Esophagus (tissue), 2 donors: ENCODE data around the gene DNAJC21. TPM values are rescaled to one million over a fixed set of nuclear protein-coding genes. Genes with fewer than 3 reads are reported as not detected.
A peak's percentile ranks its signal among the peaks of the same experiment; 100 is the strongest.

Experiments used
- H3K27ac ChIP-seq, 2 donors: one replicate each; pipeline ENCODE4 v1.5.1; 2013; ENCODE audit warnings: low read depth in 2 of 2, mild to moderate bottlenecking in 2 of 2, inconsistent platforms in 1 of 2, low read length in 1 of 2, moderate library complexity in 1 of 2
- H3K27me3 ChIP-seq, 2 donors: one replicate each; pipeline ENCODE4 v1.6.1; 2013; ENCODE audit warnings: low read length in 2 of 2, control low read depth in 1 of 2, mild to moderate bottlenecking in 1 of 2; ENCODE audit not compliant: insufficient read depth in 2 of 2, control insufficient read depth in 1 of 2
- H3K36me3 ChIP-seq, 2 donors: one replicate each; pipeline ENCODE4 v1.6.1; 2013; ENCODE audit warnings: low read length in 1 of 2; ENCODE audit not compliant: control insufficient read depth in 2 of 2, insufficient read depth in 2 of 2
- H3K4me1 ChIP-seq, 2 donors: one replicate each; pipeline ENCODE4 v1.6.1; 2013; ENCODE audit warnings: low read length in 1 of 2; ENCODE audit not compliant: control insufficient read depth in 2 of 2, insufficient read depth in 2 of 2
- H3K4me3 ChIP-seq, 2 donors: one replicate each; pipeline ENCODE4 v1.5.1; 2013; ENCODE audit warnings: low read length in 2 of 2, mild to moderate bottlenecking in 2 of 2, low read depth in 1 of 2, moderate library complexity in 1 of 2
- H3K9me3 ChIP-seq, 2 donors: one replicate each; pipeline ENCODE4 v1.6.1; 2013; ENCODE audit warnings: mild to moderate bottlenecking in 2 of 2, low read depth in 1 of 2, low read length in 1 of 2, moderate library complexity in 1 of 2; ENCODE audit not compliant: control insufficient read depth in 2 of 2, insufficient read depth in 1 of 2
- WGBS, 2 donors: extraction: QIAGEN DNeasy Blood & Tissue Kit; methylation state at CpG; one replicate each; pipeline ENCODE4 v1.1.7; 2013; 5-methylcytosine and 5-hydroxymethylcytosine counted together
- polyA plus RNA-seq, 2 donors: library from polyadenylated mRNA; stranded (reverse); fragments of 200-250 nt; gene quantifications; one replicate each; pipeline ENCODE4 v1.2.3, GENCODE V29; 2013
- donor health status: healthy with polysubstance abuse.
- donor health status: Bipolar disorder and iron deficiency.

DNAJC21 gene
- polyA plus RNA-seq, 2 donors = 24.5 to 24.6 TPM

GRCh38 chr5:34898258-34898895 lies 31.0 kb upstream of the DNAJC21 start:
- Histone ChIP-seq H3K4me3 (no peak overlapping the region), H3K36me3 (no peaks in the 10 kb centered on the region), H3K27me3 (no peaks in the 10 kb centered on the region), H3K4me1 (no peaks in the 10 kb centered on the region), H3K27ac (no peak overlapping the region), H3K9me3 (no peaks in the 10 kb centered on the region)
- 1 to 3% methylated on average over 3 of the region's 3 CpGs for WGBS, 2 donors

GRCh38 chr5:34899066-34899465 lies 30.3 kb upstream of the DNAJC21 start:
- Histone ChIP-seq H3K36me3 (no peaks in the 10 kb centered on the region), H3K4me3 (no peak overlapping the region), H3K9me3 (no peaks in the 10 kb centered on the region), H3K4me1 (no peaks in the 10 kb centered on the region), H3K27ac (no peak overlapping the region), H3K27me3 (no peaks in the 10 kb centered on the region)
- WGBS, 2 donors = 82 to 88% methylated on average over 2 of the region's 2 CpGs

DNA sequence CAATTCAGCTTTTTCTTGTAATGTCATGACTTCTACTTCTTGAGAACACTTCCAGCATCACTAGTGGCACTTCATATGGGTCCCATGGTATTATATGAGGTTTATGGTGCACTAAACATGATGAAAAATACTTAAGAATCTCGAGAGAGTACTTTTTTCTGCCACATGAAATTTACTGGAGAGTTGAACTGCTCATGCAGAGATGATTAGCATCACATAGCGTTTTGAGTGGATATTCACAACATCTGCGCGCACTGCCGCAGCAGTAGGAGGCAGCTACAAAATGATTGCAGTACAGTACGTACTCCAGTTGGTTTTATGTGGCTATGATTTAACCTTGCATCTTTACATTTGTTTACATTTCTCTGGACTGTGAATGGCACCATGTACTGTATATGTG lies 28.7 kb upstream of the DNAJC21 start:
- WGBS, 2 donors = 92 to 94% methylated on average over 6 of the region's 6 CpGs
- no peak overlapping the region for H3K27ac ChIP-seq
- no peaks in the 10 kb centered on the region for H3K36me3 ChIP-seq
- H3K9me3 ChIP-seq = no peaks in the 10 kb centered on the region
- H3K27me3 ChIP-seq = no peaks in the 10 kb centered on the region
- H3K4me3 ChIP-seq = no peak overlapping the region
- H3K4me1 ChIP-seq = no peaks in the 10 kb centered on the region

DNA sequence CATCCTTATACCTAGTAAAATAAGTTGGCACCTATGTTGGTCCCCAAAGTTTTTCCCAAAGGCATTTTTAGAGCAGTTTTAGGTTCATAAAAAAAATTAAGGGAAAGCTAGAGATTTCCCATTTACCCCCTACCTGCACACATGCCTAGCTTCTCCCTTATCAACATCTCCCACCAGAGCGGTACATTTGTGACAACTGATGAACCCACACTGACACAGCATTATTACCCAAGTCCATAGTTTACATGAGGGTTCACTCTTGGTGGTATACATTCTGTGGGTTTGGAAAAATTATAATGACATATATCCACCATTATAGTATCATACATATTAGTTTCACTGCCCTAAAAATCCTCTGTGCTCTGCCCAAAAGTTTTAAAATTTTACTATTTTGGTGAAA lies 26.1 kb upstream of the DNAJC21 start:
- no peaks in the 10 kb centered on the region for H3K9me3 ChIP-seq
- H3K4me1 ChIP-seq = no peaks in the 10 kb centered on the region
- H3K36me3 ChIP-seq = no peaks in the 10 kb centered on the region
- H3K27me3 ChIP-seq = no peaks in the 10 kb centered on the region
- WGBS, 2 donors = 91 to 96% methylated on average over 1 of the region's 1 CpG
- H3K4me3 ChIP-seq = no peak overlapping the region
- no peak overlapping the region for H3K27ac ChIP-seq

DNA sequence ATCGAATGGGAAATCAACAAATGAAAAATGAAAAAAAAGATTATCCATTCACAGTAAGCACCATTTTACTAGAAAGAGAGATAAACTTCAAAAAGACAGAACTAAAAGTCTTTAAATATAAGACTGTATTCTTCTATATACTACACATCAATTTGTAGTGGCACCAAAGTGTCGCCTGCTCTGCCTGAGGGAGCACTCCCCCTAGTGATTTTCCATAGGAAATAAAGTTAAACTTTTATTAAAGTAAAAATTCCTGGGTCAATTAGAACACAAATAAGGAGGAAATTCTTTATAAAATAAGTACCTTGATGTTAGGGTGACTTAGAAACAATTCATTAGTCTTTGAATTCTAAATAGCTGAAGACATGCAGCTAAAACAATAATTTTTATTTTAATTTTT lies 23.8 kb upstream of the DNAJC21 start:
- no peaks in the 10 kb centered on the region for H3K27me3 ChIP-seq
- H3K9me3 ChIP-seq = no peaks in the 10 kb centered on the region
- 75 to 82% methylated on average over 2 of the region's 2 CpGs for WGBS, 2 donors
- no peak overlapping the region for H3K4me3 ChIP-seq
- H3K27ac ChIP-seq = no peak overlapping the region
- no peaks in the 10 kb centered on the region for H3K4me1 ChIP-seq
- no peaks in the 10 kb centered on the region for H3K36me3 ChIP-seq

DNA sequence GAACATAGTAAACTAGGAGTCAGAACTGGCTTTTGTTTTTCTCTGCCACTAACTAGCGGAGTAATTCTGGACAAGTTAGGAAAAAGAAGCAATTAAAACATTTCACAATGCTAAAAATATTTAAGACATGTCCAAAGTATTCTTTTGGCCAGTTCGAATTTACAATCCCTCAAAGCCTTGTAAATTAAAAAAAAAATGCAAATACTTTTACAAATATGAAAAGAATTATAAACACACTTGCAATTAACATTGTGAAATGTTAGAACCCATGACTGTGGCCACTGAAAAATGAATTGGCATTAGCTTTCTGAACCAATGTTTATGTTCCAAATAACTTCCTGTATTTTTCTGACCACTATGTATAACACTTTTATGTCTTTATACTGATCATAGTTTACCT lies 16.3 kb upstream of the DNAJC21 start:
- Histone ChIP-seq H3K4me3 (no peak overlapping the region), H3K27ac (no peak overlapping the region), H3K4me1 (peaks cover 0 to 2% of the 10 kb centered on the region in 2 donors), H3K27me3 (no peaks in the 10 kb centered on the region), H3K36me3 (no peaks in the 10 kb centered on the region), H3K9me3 (no peaks in the 10 kb centered on the region)
- 63 to 67% methylated on average over 2 of the region's 2 CpGs for WGBS, 2 donors

DNA sequence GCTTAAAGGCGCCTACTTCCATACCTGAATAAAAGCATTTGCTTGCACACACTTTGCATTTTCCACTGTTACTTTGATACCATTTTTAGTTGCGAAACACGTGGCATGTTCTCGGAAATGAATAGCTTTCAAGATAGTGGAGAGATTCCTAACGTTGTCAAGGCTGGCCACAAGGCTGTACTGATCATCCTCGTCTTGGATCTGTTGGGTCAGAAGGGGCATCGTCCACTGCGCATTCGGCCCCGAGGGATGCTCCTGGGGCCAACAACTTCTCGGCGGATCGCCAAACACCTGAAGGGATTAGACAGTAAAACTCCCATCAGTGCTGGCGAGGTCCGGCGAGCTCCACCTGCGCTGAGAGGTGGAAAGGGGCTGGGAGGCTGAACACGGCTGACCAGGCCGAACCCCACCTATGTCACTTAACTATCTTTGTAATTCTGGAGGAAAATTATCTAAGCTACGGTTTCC lies 14.7 kb upstream of the DNAJC21 start:
- Histone ChIP-seq H3K27me3 (no peaks in the 10 kb centered on the region), H3K9me3 (no peaks in the 10 kb centered on the region), H3K4me1 (peaks cover 0 to 2% of the 10 kb centered on the region in 2 donors), H3K36me3 (no peaks in the 10 kb centered on the region), H3K27ac (peak overlapping the region; percentile 96 to 97), H3K4me3 (peak overlapping the region; percentile 97 to 98)
- 2% methylated on average over 20 of the region's 20 CpGs for WGBS, 2 donors

DNA sequence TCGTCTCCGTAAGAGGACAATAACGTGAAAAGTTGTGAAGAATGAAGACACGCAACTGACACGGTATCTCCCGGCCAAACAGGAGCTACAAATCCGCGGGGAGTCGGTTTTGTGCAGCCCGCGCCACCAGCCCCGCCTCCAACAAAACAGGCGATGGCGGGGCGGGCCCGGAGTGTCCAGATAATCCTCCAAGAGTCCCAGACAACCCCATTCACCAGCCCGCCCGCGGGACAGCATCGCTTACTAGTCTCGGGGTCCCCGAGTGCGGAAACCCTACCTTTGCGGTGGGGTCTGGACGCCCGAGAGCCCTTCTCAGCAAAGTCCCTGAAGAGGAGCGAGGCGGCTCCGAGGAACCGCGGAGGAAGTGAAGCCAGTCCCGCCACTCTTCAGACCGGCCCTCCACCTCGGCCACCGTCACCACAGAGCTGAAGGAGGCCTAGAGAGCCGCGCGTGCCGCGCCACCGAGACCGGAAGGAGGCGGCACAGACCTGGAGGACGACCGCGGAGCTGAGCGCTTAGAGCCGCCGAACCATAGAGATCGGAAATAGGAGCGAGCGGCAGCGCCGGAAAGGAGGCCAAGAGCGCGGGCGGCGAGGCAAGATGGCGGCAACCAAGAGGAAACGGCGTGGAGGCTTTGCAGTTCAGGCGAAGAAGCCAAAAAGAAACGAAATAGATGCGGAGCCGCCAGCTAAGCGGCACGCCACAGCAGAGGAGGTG lies 14.1 kb upstream of the DNAJC21 start, which contains the start of the genes BRIX1 and RAD1:
BRIX1 (plus strand) TSS at position 573 of the 717 bp plus-strand sequence; CDS start at position 601, 28 bp downstream.
RAD1 (minus strand) TSS at position 366 of the 717 bp plus-strand sequence. CDS start 612 bp downstream, outside the sequence.
- H3K4me1 ChIP-seq = peaks cover 0 to 2% of the 10 kb centered on the region in 2 donors
- H3K4me3 ChIP-seq = peak within 1 kb of the TSS; percentile 97 to 98
- no peaks in the 10 kb centered on the region for H3K36me3 ChIP-seq
- WGBS, 2 donors = 0 to 1% methylated on average over 67 of the region's 67 CpGs
- no peaks in the 10 kb centered on the region for H3K27me3 ChIP-seq
- H3K9me3 ChIP-seq = no peaks in the 10 kb centered on the region
- peak within 1 kb of the TSS; percentile 96 to 97 for H3K27ac ChIP-seq

GRCh38 chr5:34915856-34916192 lies 13.5 kb upstream of the DNAJC21 start:
- WGBS, 2 donors = 0% methylated on average over 20 of the region's 20 CpGs
- Histone ChIP-seq H3K9me3 (no peaks in the 10 kb centered on the region), H3K4me3 (peak overlapping the region; percentile 97 to 98), H3K27ac (peak overlapping the region; percentile 96 to 97), H3K27me3 (no peaks in the 10 kb centered on the region), H3K4me1 (peaks cover 0 to 2% of the 10 kb centered on the region in 2 donors), H3K36me3 (peaks cover 0 to 2% of the 10 kb centered on the region in 2 donors)
